ENCODE data around the gene SORCS2. TPM values are rescaled to one million over a fixed set of nuclear protein-coding genes. Genes with fewer than 3 reads are reported as not detected.

SORCS2 gene
- total RNA-seq, 1 donor from 2014 or later: 29.5 TPM

DNA sequence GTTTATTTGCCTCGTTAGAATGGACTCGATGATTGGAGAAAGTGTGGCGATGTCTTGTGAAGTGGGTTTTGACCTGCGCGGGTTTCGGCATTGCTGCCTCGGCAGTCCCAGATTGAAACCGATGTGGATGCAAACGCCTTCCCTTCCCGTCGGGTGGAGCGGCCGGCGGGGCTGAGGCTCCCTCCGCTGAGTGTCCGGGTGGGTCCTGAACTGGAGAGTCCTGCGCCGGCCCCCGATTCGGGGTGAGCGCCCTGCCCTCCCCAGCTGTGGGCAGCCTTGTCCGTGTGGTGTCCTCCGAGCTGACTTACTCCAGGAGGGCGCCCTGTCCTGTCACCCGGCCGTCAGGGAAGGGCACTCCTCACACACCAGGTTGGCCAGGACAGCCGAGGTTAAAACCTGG is 317.7 kb downstream of the SORCS2 start:
- H3K4me1 Mint-ChIP-seq (ENCODE audit: low read depth, unreplicated experiment): peaks cover 22% of the 10 kb centered on the region
- no peak overlapping the region for H3K27ac Mint-ChIP-seq (ENCODE audit: unreplicated experiment)

DNA sequence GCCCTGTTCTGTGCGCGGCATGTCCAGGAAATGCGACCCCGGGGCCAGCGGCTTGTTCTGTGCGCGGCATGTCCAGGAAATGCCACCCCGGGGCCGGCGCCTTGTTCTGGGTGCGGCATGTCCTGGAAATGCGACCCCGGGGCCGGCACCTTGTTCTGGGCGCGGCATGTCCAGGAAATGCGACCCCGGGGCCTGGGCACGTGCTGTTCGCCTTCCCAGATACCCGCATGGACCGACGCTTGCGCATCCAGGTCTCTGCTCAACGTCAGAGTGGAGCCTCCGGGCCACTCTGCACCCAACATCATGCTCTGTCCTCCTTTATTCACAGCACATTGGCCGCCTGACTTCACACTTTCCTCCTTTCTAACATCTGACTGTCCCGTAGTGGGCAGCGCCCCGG is 318.2 kb downstream of the SORCS2 start:
- H3K27ac Mint-ChIP-seq (ENCODE audit: unreplicated experiment): peak overlapping the region; percentile 9

More for the DNA sequence above, 317.7 kb downstream of the SORCS2 start:
- Mint-ChIP-seq H3K27me3 (ENCODE audit: unreplicated experiment) (peaks cover 9% of the 10 kb centered on the region), H3K9me3 (ENCODE audit: unreplicated experiment) (peaks cover 11% of the 10 kb centered on the region), H3K36me3 (ENCODE audit: unreplicated experiment) (no peaks in the 10 kb centered on the region), H3K4me3 (ENCODE audit: unreplicated experiment) (no peak overlapping the region)
- no peak for DNase-seq
- TF ChIP-seq, protein P1, sequence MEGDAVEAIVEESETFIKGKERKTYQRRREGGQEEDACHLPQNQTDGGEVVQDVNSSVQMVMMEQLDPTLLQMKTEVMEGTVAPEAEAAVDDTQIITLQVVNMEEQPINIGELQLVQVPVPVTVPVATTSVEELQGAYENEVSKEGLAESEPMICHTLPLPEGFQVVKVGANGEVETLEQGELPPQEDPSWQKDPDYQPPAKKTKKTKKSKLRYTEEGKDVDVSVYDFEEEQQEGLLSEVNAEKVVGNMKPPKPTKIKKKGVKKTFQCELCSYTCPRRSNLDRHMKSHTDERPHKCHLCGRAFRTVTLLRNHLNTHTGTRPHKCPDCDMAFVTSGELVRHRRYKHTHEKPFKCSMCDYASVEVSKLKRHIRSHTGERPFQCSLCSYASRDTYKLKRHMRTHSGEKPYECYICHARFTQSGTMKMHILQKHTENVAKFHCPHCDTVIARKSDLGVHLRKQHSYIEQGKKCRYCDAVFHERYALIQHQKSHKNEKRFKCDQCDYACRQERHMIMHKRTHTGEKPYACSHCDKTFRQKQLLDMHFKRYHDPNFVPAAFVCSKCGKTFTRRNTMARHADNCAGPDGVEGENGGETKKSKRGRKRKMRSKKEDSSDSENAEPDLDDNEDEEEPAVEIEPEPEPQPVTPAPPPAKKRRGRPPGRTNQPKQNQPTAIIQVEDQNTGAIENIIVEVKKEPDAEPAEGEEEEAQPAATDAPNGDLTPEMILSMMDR (IDR thresholded peaks at IDR 0.05; ENCODE audit: partially characterized antibody, unreplicated experiment): no peak

DNA sequence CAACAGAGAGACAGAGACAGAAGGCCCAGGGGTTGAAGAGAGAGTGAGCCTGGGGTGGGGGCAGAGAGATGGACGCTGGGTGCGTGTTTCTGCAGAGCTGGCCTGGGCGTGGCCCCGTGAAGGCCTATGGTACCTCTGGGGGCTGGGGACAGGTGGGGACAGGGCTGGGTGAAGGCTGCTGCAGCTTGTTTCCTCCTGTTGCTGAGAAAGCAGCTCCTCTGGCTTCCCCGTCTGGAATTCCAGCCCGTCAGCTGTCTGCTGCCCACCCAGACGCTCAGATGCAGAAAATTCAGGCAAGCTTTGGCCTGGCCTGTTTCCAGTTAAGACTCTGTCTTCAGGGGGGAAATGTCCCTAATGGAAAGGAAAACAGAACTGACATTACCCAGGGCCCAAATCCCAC is 319.2 kb downstream of the SORCS2 start:
- peaks cover 9% of the 10 kb centered on the region for H3K27me3 Mint-ChIP-seq (ENCODE audit: unreplicated experiment)
- peaks cover 14% of the 10 kb centered on the region for H3K9me3 Mint-ChIP-seq (ENCODE audit: unreplicated experiment)
- H3K4me3 Mint-ChIP-seq (ENCODE audit: unreplicated experiment): peak overlapping the region; percentile 38
- H3K27ac Mint-ChIP-seq (ENCODE audit: unreplicated experiment): peak overlapping the region; percentile 57
- no peaks in the 10 kb centered on the region for H3K36me3 Mint-ChIP-seq (ENCODE audit: unreplicated experiment)
- peaks cover 28% of the 10 kb centered on the region for H3K4me1 Mint-ChIP-seq (ENCODE audit: low read depth, unreplicated experiment)
- DNase-seq: peak; percentile 46
- TF ChIP-seq, protein P1 (IDR thresholded peaks at IDR 0.05; ENCODE audit: partially characterized antibody, unreplicated experiment): no peak

More for the DNA sequence above, 318.2 kb downstream of the SORCS2 start:
- peak overlapping the region; percentile 15 for H3K4me3 Mint-ChIP-seq (ENCODE audit: unreplicated experiment)
- H3K27me3 Mint-ChIP-seq (ENCODE audit: unreplicated experiment): peaks cover 9% of the 10 kb centered on the region
- TF ChIP-seq, protein P1 (IDR thresholded peaks at IDR 0.05; ENCODE audit: partially characterized antibody, unreplicated experiment): no peak
- no peak for DNase-seq
- H3K9me3 Mint-ChIP-seq (ENCODE audit: unreplicated experiment): peaks cover 12% of the 10 kb centered on the region
- no peaks in the 10 kb centered on the region for H3K36me3 Mint-ChIP-seq (ENCODE audit: unreplicated experiment)
- peaks cover 24% of the 10 kb centered on the region for H3K4me1 Mint-ChIP-seq (ENCODE audit: low read depth, unreplicated experiment)

DNA sequence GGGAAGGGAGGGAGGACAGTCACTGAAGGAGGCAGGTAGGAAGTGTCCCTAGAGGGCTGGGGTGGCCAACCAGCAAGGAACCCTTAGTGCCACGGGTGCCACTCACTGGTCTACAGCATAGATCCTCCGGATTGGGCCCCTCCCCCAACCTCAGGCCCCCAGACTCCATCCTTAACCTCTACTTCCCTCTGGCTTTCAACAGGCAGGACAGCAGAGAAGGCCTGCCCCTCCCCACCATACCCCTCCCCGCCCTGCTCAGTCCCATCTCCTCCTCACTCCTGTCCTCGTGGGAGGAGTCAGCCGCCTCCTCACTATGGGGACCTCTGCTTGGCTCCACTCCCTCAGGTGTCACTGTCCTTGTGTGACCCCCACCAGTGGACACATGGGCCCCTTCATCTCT is 320.1 kb downstream of the SORCS2 start:
- peaks cover 29% of the 10 kb centered on the region for H3K4me1 Mint-ChIP-seq (ENCODE audit: low read depth, unreplicated experiment)
- H3K4me3 Mint-ChIP-seq (ENCODE audit: unreplicated experiment): no peak overlapping the region
- H3K27ac Mint-ChIP-seq (ENCODE audit: unreplicated experiment): no peak overlapping the region
- peaks cover 17% of the 10 kb centered on the region for H3K9me3 Mint-ChIP-seq (ENCODE audit: unreplicated experiment)
- H3K27me3 Mint-ChIP-seq (ENCODE audit: unreplicated experiment): peaks cover 9% of the 10 kb centered on the region
- H3K36me3 Mint-ChIP-seq (ENCODE audit: unreplicated experiment): no peaks in the 10 kb centered on the region
- TF ChIP-seq, protein P1 (IDR thresholded peaks at IDR 0.05; ENCODE audit: partially characterized antibody, unreplicated experiment): no peak
- DNase-seq: no peak

DNA sequence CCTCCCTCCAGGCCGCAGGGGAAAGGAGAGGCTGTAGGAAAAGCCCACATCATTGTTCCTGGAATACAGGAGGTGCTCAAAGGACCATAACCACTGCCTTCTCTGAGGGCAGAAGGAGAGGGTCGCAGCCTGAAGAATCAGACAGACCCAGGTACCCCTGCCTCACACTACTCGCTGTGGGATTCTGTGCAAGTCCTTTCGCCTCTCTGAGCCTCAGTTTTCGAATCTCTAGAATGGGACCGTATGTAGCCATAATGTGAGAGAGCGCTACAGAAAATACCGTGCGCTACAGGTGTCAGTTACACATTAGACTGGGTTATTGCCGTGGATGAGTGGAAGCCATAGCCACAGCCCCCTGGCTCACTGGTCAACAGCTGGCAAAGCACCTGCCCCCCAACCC is 320.6 kb downstream of the SORCS2 start:
- H3K36me3 Mint-ChIP-seq (ENCODE audit: unreplicated experiment): no peaks in the 10 kb centered on the region
- H3K4me1 Mint-ChIP-seq (ENCODE audit: low read depth, unreplicated experiment): peaks cover 31% of the 10 kb centered on the region
- DNase-seq: no peak
- TF ChIP-seq, protein P1 (IDR thresholded peaks at IDR 0.05; ENCODE audit: partially characterized antibody, unreplicated experiment): no peak
- no peak overlapping the region for H3K4me3 Mint-ChIP-seq (ENCODE audit: unreplicated experiment)
- H3K9me3 Mint-ChIP-seq (ENCODE audit: unreplicated experiment): peaks cover 17% of the 10 kb centered on the region
- H3K27me3 Mint-ChIP-seq (ENCODE audit: unreplicated experiment): peaks cover 9% of the 10 kb centered on the region
- H3K27ac Mint-ChIP-seq (ENCODE audit: unreplicated experiment): no peak overlapping the region
